Activated CD4-positive, alpha-beta T cell treated with anti-CD3 and anti-CD28 coated beads for 24 hours (primary cell): ENCODE results near the gene SLC48A1.
A peak's percentile ranks its signal among the peaks of the same experiment; 100 is the strongest.
"Not testable (repeated sequence)": the region's sequence is repeated elsewhere in the genome, so short reads cannot be mapped to it uniquely, and the experiment has no call there.

Experiments used
- DNase-seq, 2 donors: peaks; one replicate each; pipeline ENCODE4 v3.0.0-alpha.2; 2020; ENCODE audit warnings: low read depth in 2 of 2

SLC48A1 gene

GRCh38 chr12:47791351-47791746 lies 18.3 kb downstream of the SLC48A1 start:
- no peak for DNase-seq

- DNase-seq, result no peak
Observed at GRCh38 chr12:47791874-47792273, 18.8 kb downstream of the SLC48A1 start.

GRCh38 chr12:47793015-47793681 lies 20.1 kb downstream of the SLC48A1 start:
- no peak for DNase-seq

GRCh38 chr12:47794679-47795078 lies 21.6 kb downstream of the SLC48A1 start:
- no peak for DNase-seq

- no peak for DNase-seq
Observed at GRCh38 chr12:47795121-47795813, 22.2 kb downstream of the SLC48A1 start.

GRCh38 chr12:47795814-47796411 lies 22.9 kb downstream of the SLC48A1 start:
- DNase-seq, result no peak

GRCh38 chr12:47797441-47797840 lies 24.4 kb downstream of the SLC48A1 start:
- no peak for DNase-seq

GRCh38 chr12:47798382-47798948 lies 25.4 kb downstream of the SLC48A1 start:
- no peak for DNase-seq

GRCh38 chr12:47799357-47799955 lies 26.4 kb downstream of the SLC48A1 start:
- no peak for DNase-seq

GRCh38 chr12:47800582-47800981 lies 27.5 kb downstream of the SLC48A1 start:
- DNase-seq, result no peak

- no peak for DNase-seq
Observed at GRCh38 chr12:47801170-47801903, 28.3 kb downstream of the SLC48A1 start.

- DNase-seq, result no peak
Observed at GRCh38 chr12:47801904-47802246, 28.8 kb downstream of the SLC48A1 start.

GRCh38 chr12:47802312-47802711 lies 29.3 kb downstream of the SLC48A1 start:
- no peak for DNase-seq

GRCh38 chr12:47803191-47803875 lies 30.3 kb downstream of the SLC48A1 start:
- DNase-seq, result no peak

- DNase-seq, result no peak
Observed at GRCh38 chr12:47804171-47804570, 31.1 kb downstream of the SLC48A1 start.

- no peak for DNase-seq
Observed at GRCh38 chr12:47805417-47805816, 32.4 kb downstream of the SLC48A1 start.

GRCh38 chr12:47807338-47807737 lies 34.3 kb downstream of the SLC48A1 start:
- no peak for DNase-seq

- peak; percentile 53 to 80 for DNase-seq
Observed at GRCh38 chr12:47808050-47808449, 35.0 kb downstream of the SLC48A1 start.

GRCh38 chr12:47808574-47809365 lies 35.7 kb downstream of the SLC48A1 start:
- no peak for DNase-seq

- not testable (repeated sequence) for DNase-seq
Observed at GRCh38 chr12:47809518-47809917, 36.5 kb downstream of the SLC48A1 start.
